Fibroblast of mammary gland (primary cell): Measurements from ENCODE around the gene STOM.

Experiments
- DNase-seq: peaks from one replicate; pipeline ENCODE4 v3.0.0-alpha.2; 2010; ENCODE audit warnings: low read depth
- H3K4me3 ChIP-seq: 2 replicates; pipeline ENCODE4 v1.5.1; 2011; ENCODE audit warnings: low read depth, mild to moderate bottlenecking, low read length, moderate library complexity; ENCODE audit not compliant: control insufficient read depth
- CTCF ChIP-seq: conservative IDR thresholded peaks from 2 replicates; pipeline ENCODE4 v1.5.1; 2011; ENCODE audit warnings: low read depth, low read length, inconsistent platforms; ENCODE audit not compliant: control insufficient read depth, insufficient read depth

The STOM gene

GRCh38 chr9:121358751-121359150 is 11.3 kb downstream of the STOM start:
- no peak for DNase-seq
- H3K4me3 ChIP-seq = no peak overlapping the region
- TF ChIP-seq CTCF = no peak

- TF ChIP-seq CTCF = no peak
- H3K4me3 ChIP-seq = no peak overlapping the region
Measured at GRCh38 chr9:121357011-121357410, 13.0 kb downstream of the STOM start.

GRCh38 chr9:121354762-121355161 is 15.3 kb downstream of the STOM start:
- H3K4me3 ChIP-seq = no peak overlapping the region
- DNase-seq = no peak
- no peak for TF ChIP-seq CTCF

More at GRCh38 chr9:121357011-121357410, 13.0 kb downstream of the STOM start:
- DNase-seq = no peak

- no peak for TF ChIP-seq CTCF
- no peak overlapping the region for H3K4me3 ChIP-seq
- DNase-seq = no peak
Measured at GRCh38 chr9:121354141-121354540, 15.9 kb downstream of the STOM start.

- no peak overlapping the region for H3K4me3 ChIP-seq
- TF ChIP-seq CTCF = no peak
- DNase-seq = no peak
Measured at GRCh38 chr9:121353241-121354061, 16.6 kb downstream of the STOM start.

GRCh38 chr9:121350993-121351561 is 19.0 kb downstream of the STOM start:
- H3K4me3 ChIP-seq = no peak overlapping the region
- TF ChIP-seq CTCF = no peak
- peak; percentile 93 for DNase-seq
